Measurements from ENCODE around the gene KCNK6. TPM values are rescaled to one million over a fixed set of nuclear protein-coding genes. Genes with fewer than 3 reads are reported as not detected.

KCNK6 gene
- total RNA-seq, 2 donors from 2014 or later = 8.6 to 13.8 TPM

- Histone ChIP-seq H3K4me3 (no peak overlapping the region), H3K4me1 (peaks cover 19% of the 10 kb centered on the region), H3K36me3 (replicated peaks in 1 of 2; ENCODE audit: insufficient read depth in 1 of 2, low read depth in 2 of 2) (peaks cover 0 to 2% of the 10 kb centered on the region in 2 donors), H3K27me3 (no peaks in the 10 kb centered on the region), H3K9me3 (no peaks in the 10 kb centered on the region), H3K27ac (no peak overlapping the region)
- ATAC-seq (no peak), DNase-seq (no peak)
- no peak for TF ChIP-seq POLR2A (IDR thresholded peaks at IDR 0.05)
- TF ChIP-seq, protein P1, sequence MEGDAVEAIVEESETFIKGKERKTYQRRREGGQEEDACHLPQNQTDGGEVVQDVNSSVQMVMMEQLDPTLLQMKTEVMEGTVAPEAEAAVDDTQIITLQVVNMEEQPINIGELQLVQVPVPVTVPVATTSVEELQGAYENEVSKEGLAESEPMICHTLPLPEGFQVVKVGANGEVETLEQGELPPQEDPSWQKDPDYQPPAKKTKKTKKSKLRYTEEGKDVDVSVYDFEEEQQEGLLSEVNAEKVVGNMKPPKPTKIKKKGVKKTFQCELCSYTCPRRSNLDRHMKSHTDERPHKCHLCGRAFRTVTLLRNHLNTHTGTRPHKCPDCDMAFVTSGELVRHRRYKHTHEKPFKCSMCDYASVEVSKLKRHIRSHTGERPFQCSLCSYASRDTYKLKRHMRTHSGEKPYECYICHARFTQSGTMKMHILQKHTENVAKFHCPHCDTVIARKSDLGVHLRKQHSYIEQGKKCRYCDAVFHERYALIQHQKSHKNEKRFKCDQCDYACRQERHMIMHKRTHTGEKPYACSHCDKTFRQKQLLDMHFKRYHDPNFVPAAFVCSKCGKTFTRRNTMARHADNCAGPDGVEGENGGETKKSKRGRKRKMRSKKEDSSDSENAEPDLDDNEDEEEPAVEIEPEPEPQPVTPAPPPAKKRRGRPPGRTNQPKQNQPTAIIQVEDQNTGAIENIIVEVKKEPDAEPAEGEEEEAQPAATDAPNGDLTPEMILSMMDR (IDR thresholded peaks at IDR 0.05) = no peak
- intact Hi-C loops (cut with DNase I) = no loop called here
- 97% methylated on average over 3 of the region's 4 CpGs; no CpG with 5 or more reads in 1 of the 2 donors for WGBS, 2 donors
These were observed 12.6 kb upstream of the KCNK6 start for GRCh38 chr19:38307076-38307475.

- peaks cover 0 to 2% of the 10 kb centered on the region in 2 donors for H3K36me3 ChIP-seq (replicated peaks in 1 of 2; ENCODE audit: insufficient read depth in 1 of 2, low read depth in 2 of 2)
- H3K9me3 ChIP-seq = no peaks in the 10 kb centered on the region
- TF ChIP-seq, protein P1 (IDR thresholded peaks at IDR 0.05) = no peak
- DNase-seq (no peak), ATAC-seq (no peak)
- 81 to 82% methylated on average over 6 to 8 of the region's 8 CpGs for WGBS, 2 donors
- intact Hi-C loops (cut with DNase I) = no loop called here
- no peak overlapping the region for H3K4me3 ChIP-seq
- peaks cover 19% of the 10 kb centered on the region for H3K4me1 ChIP-seq
- H3K27ac ChIP-seq = no peak overlapping the region
- no peaks in the 10 kb centered on the region for H3K27me3 ChIP-seq
These were observed 12.0 kb upstream of the KCNK6 start for GRCh38 chr19:38307597-38307996.

DNA sequence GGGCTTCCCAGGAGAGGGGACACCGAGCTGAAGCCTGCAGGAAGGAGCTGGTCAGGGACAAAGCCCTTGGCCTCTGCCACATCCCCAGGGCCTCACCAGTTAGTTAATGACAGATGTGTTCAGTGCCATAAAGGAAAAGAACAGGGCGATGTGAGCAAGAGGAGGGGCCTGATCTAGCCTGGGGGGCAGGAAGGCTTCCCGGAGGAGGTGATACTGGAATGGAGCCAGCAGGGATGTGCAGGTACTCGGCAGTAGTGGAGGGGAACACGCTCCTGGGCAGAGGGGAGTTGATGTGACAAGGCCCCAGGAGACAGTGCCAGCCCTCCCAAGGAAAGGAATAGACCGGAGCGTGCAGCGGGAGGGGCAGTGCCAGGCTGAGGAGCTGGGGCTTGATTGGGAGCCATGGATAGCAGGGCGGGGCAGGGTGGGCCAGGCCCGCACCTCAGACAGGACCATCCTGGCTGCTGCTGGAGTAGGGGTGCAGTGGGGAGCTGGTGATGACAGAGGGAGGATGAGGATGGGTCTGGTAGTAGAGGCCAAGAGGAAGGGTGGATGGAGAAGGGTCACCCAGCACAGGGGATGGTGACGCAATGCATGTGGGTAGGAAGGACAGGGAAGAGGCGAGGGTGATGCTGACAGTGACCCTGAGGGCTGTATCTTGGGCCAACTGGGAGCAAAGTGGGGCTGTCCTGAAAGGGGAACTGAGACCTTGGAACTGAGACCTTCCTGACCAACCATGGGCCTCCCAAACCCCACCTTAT lies 11.5 kb upstream of the KCNK6 start:
- Histone ChIP-seq H3K4me1 (peaks cover 19% of the 10 kb centered on the region), H3K36me3 (replicated peaks in 1 of 2; ENCODE audit: insufficient read depth in 1 of 2, low read depth in 2 of 2) (peaks cover 0 to 2% of the 10 kb centered on the region in 2 donors), H3K9me3 (no peaks in the 10 kb centered on the region), H3K27ac (no peak overlapping the region), H3K27me3 (no peaks in the 10 kb centered on the region), H3K4me3 (no peak overlapping the region)
- intact Hi-C loops (cut with DNase I) = no loop called here
- WGBS, 2 donors = 86 to 91% methylated on average over 11 to 12 of the region's 12 CpGs
- ATAC-seq (no peak), DNase-seq (no peak)
- TF ChIP-seq POLR2A (IDR thresholded peaks at IDR 0.05) = no peak
- TF ChIP-seq, protein P1 (IDR thresholded peaks at IDR 0.05) = no peak

DNA sequence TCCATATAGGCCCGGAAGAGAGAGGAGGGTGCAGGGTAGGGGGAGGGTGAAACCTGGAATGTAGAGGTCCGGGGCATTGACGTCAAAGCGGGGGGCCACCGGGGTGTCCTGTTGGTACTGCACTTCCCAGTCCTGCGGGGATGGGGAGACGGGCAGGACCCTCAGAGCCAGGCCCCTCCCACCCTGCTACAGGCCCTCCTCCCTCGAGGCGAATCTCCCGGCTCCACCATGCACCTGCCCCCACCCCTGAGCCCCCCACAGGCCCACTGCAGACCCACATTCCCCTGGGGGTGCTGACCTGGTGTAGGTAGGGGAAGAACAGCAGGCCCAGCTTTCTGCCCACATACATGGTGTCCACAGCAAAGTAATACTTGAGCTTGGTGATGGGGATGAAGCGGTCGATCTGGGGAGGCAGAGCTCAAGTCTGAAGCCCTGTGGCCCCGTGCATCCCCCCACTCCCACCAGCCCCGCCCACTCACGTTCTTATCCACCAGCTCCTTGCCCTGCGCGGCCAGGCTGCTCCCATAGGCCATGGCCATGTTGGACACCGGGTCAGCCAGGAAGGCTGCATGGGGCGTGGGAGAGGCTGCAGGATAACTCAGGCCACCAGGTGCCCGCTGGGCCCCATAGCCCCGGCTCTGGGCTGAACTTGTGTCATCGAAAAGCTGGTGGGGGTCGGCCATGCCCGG lies 10.6 kb upstream of the KCNK6 start:
- Histone ChIP-seq H3K4me3 (no peak overlapping the region), H3K4me1 (peaks cover 16% of the 10 kb centered on the region), H3K9me3 (no peaks in the 10 kb centered on the region), H3K27me3 (no peaks in the 10 kb centered on the region), H3K36me3 (replicated peaks in 1 of 2; ENCODE audit: insufficient read depth in 1 of 2, low read depth in 2 of 2) (peaks cover 0 to 2% of the 10 kb centered on the region in 2 donors), H3K27ac (no peak overlapping the region)
- ATAC-seq (no peak), DNase-seq (no peak)
- 83 to 85% methylated on average over 16 to 24 of the region's 24 CpGs for WGBS, 2 donors
- intact Hi-C loops (cut with DNase I) = no loop called here
- TF ChIP-seq POLR2A (IDR thresholded peaks at IDR 0.05) = no peak
- TF ChIP-seq, protein P1 (IDR thresholded peaks at IDR 0.05) = no peak

Data from body of pancreas (tissue), 4 donors.